Natural killer cell treated with Interleukin-12 subunit alpha and Interleukin-12 subunit beta and Interleukin-15 and Interleukin-18, amount 100 ng/mL, for 72 hours (primary cell): Measurements from ENCODE around the gene RAPGEF1. TPM values are rescaled to one million over a fixed set of nuclear protein-coding genes. Genes with fewer than 3 reads are reported as not detected.

ENCODE experiments used
- ATAC-seq, 2 donors: fragments of 150-1000 bp; cut with Tn5 transposase in 1 of 2; sonication (Bioruptor Pico), chemical (Tn5 transposase) in 1 of 2; 2 replicates each; pipeline ENCODE4 v1.10.0; 2021
- DNase-seq: peaks from one replicate; pipeline ENCODE4 v3.0.0; 2022; ENCODE audit warnings: low spot score
- H3K27ac Mint-ChIP-seq, 2 donors: 1 replicate in 1 of 2; 2 replicates in 1 of 2; pipeline ENCODE4 v1.8.0; 2022; ENCODE audit warnings: mixed read lengths in 2 of 2, mild to moderate bottlenecking in 1 of 2, moderate library complexity in 1 of 2
- H3K27me3 Mint-ChIP-seq, 2 donors: 1 replicate in 1 of 2; 2 replicates in 1 of 2; pipeline ENCODE4 v1.8.0; 2022; ENCODE audit warnings: mixed read lengths in 2 of 2
- H3K36me3 Mint-ChIP-seq: one replicate; pipeline ENCODE4 v1.8.0; 2022; ENCODE audit warnings: mixed read lengths
- H3K4me1 Mint-ChIP-seq, 2 donors: 1 replicate in 1 of 2; 2 replicates in 1 of 2; pipeline ENCODE4 v1.8.0; 2022; ENCODE audit warnings: low read depth in 2 of 2, mixed read lengths in 2 of 2, mild to moderate bottlenecking in 1 of 2
- H3K4me3 Mint-ChIP-seq: one replicate; pipeline ENCODE4 v1.8.0; 2022; ENCODE audit warnings: mixed read lengths
- H3K9me3 Mint-ChIP-seq: 2 replicates; pipeline ENCODE4 v1.8.0; 2022; ENCODE audit warnings: mixed read lengths
- total RNA-seq, 2 donors: library from RNA; stranded (reverse); gene quantifications; one replicate each; pipeline ENCODE4 v1.2.3, GENCODE V29; 2022

Gene RAPGEF1
- total RNA-seq, 2 donors from 2014 or later: 109 to 215 TPM

DNA sequence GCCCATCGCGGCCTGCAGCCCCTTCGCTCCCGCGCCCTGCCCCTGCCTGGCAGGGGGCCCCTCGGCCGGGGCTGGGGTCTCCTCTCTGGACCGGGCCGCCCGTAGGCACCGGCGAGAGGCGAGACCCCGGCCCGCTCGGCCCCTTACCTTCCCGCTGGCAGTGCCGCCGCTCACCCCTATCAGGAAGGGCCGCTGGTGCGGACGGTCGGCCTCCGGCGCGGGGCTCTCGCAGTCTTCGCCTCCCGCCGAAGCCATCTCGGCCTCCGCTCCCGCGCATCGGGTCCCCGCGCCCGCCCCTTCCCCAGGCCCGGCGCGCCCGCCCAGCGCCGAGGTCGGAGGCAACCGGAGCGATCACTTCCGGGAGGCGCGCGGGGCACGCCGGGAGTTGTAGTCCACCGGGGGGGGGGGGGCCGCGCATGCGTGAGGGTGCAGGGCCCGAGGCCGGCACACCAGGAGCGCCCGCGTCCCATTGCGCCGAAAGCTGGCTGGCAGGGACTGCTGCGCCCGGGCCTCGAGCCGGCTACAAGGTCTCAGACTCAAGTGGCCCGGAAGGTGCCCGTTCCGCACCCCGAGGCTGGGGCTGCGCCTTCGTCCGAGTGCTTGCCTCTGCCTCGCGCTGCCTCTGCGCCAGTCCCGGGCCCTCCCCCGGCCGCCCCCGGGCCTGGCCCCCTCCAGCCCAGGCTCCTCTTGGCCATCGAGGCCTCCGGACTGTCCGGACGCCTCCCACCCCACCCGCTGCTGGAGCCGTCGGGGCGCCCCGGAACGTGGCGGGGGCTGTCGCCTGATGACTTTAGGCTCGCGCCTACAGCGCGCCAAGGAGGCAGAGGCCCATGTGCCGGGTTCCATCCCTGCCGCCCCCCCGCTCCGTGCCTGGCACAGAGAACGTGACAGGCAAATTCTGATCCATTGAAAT, 208.7 kb downstream of the RAPGEF1 start, which contains the start of gene UCK1:
UCK1 (minus strand) TSS at position 344 of the 913 bp plus-strand sequence; CDS start at position 255, 89 bp downstream.
- Mint-ChIP-seq H3K9me3 (no peaks in the 10 kb centered on the region), H3K4me1 (peaks cover 3 to 6% of the 10 kb centered on the region in 2 donors), H3K36me3 (peaks cover 4% of the 10 kb centered on the region), H3K4me3 (peak within 1 kb of the TSS; percentile 80), H3K27me3 (no peaks in the 10 kb centered on the region), H3K27ac (no peak within 1 kb of the TSS)
- peak; percentile 96 to 98 for ATAC-seq
- peak; percentile 82 for DNase-seq

DNA sequence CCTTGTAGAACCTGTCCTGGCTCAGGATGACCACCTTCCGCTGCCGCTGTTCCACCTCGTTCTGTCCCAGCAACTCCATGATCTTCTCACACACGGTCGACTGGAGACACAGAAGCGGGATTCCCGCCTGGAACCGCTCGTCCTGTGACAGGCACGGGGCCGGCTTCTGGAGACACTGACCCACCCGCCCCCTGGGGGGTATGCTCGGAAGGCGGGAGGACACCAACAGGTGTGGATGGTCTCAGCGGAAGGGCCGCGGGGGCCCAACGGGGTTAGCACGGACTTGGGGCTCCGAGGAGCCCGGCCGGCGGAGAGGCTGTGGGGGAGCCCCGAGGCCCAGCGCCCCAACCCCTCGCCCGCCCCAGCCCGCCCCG, 209.3 kb downstream of the RAPGEF1 start:
- no peaks in the 10 kb centered on the region for H3K9me3 Mint-ChIP-seq
- no peak overlapping the region for H3K27ac Mint-ChIP-seq
- H3K4me3 Mint-ChIP-seq: peak overlapping the region; percentile 80
- peak; percentile 7 to 37 for ATAC-seq
- H3K4me1 Mint-ChIP-seq: peaks cover 3 to 6% of the 10 kb centered on the region in 2 donors
- no peaks in the 10 kb centered on the region for H3K27me3 Mint-ChIP-seq
- H3K36me3 Mint-ChIP-seq: peaks cover 4% of the 10 kb centered on the region
- DNase-seq: no peak

DNA sequence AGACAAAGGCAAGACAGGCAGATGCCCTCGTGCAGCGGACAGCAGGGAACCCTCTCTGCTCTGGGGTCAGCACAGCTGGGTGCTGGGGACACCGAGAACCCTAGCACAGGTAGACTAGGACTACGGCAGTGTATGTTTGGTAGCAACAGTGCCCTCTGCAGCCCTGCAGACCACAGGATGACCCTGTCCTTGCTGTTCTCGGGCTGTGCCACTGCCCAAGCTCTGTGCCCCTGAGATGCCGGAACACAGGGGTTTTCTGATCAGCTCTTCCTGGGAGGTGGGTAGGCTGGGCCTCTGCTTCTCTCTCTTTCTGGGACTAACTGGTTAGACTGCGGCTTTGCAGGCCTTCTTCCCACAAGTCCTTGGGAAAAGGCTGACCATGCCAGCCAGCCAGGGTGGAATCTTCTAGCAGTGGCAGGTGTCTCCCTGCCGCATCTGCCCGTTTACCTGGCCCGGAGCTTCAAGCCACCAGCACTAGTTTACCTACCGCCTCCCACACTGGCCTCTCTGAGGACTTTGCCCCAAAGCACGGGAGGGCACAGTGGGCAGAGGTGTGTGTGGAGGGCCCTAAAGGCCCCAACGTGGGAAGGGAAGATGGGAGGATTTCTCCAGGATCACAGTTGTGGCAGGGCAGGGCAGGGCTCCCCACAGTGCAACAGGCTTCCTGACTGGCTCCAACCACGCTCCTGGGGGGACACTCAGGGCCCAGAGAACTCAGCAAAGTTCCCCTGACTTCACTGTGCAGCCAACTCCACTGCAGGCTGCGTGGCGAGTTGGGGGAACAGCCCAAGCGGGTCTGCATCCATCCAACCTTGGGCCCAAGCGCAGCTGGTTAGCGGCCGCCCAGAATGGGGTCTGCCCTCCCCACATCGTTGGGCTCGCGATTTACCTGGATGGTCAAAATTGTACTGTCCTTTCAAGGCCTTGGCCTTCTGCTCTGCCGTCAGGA, 210.0 kb downstream of the RAPGEF1 start:
- peaks cover 3 to 6% of the 10 kb centered on the region in 2 donors for H3K4me1 Mint-ChIP-seq
- DNase-seq (no peak), ATAC-seq (no peak)
- H3K27me3 Mint-ChIP-seq: no peaks in the 10 kb centered on the region
- no peak overlapping the region for H3K27ac Mint-ChIP-seq
- H3K4me3 Mint-ChIP-seq: peak overlapping the region; percentile 80
- H3K9me3 Mint-ChIP-seq: no peaks in the 10 kb centered on the region
- H3K36me3 Mint-ChIP-seq: peaks cover 4% of the 10 kb centered on the region

DNA sequence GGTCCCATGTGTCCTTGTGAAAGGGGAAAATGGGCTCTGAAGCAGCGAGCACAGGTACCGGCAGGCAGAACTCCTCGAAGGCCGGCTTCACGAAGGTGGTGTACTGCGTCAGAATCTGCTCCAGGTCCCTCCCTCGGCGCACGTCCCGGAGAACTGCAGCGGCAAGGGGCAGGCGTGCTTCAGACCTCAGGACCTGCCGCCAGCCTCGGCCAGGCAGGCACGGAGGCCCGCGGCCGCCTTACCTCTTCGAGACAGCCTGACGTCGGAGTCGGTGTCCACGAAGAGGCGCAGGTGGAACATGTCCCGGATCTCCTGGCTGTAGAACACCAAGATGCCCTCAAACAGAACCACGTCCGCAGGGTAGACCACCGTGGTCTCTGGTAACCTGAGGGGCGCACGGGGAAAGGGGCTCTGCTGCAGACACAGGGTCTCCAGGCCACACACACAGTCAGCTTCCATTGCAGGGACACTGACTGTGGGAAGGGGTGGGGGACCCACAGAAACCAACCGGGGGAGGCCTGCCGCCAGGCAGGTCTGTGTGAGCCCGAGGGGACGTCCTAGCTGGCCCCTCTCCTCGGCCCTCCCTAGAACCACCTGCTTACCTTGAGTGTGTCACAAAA, 210.9 kb downstream of the RAPGEF1 start:
- Mint-ChIP-seq H3K27ac (no peak overlapping the region), H3K9me3 (no peaks in the 10 kb centered on the region), H3K4me1 (peaks cover 3 to 6% of the 10 kb centered on the region in 2 donors), H3K36me3 (peaks cover 4% of the 10 kb centered on the region), H3K4me3 (no peak overlapping the region), H3K27me3 (no peaks in the 10 kb centered on the region)
- DNase-seq (no peak), ATAC-seq (no peak)

GRCh38 chr9:131528186-131528585, 211.7 kb downstream of the RAPGEF1 start:
- Mint-ChIP-seq H3K36me3 (peaks cover 4% of the 10 kb centered on the region), H3K9me3 (no peaks in the 10 kb centered on the region)

More at GRCh38 chr9:131528186-131528585, 211.7 kb downstream of the RAPGEF1 start:
- Mint-ChIP-seq H3K4me3 (peak overlapping the region; percentile 34), H3K4me1 (peaks cover 3 to 6% of the 10 kb centered on the region in 2 donors), H3K27ac (no peak overlapping the region), H3K27me3 (no peaks in the 10 kb centered on the region)
- ATAC-seq (no peak), DNase-seq (no peak)

Other genes with a start within 250 kb of the RAPGEF1 start
- gene POMT1, start 237.2 kb downstream of the RAPGEF1 start, total RNA-seq: 10 to 100 TPM; 30.5 to 53.4 TPM
- gene UCK1, start 208.8 kb downstream of the RAPGEF1 start, total RNA-seq: 10 to 100 TPM; 24.9 to 37.4 TPM
- not detected for gene PRRT1B, start 194.6 kb downstream of the RAPGEF1 start, total RNA-seq